Rectal smooth muscle tissue (tissue), 1 donor: ENCODE measurements around the gene PHLPP1.

Source experiments
- H3K27ac ChIP-seq: one replicate; pipeline ENCODE4 v1.7.0; 2013; ENCODE audit warnings: low read depth, low read length, inconsistent platforms
- H3K27me3 ChIP-seq: one replicate; pipeline ENCODE4 v1.7.0; 2013; ENCODE audit warnings: low read length; ENCODE audit not compliant: control insufficient read depth, insufficient read depth
- H3K36me3 ChIP-seq: one replicate; pipeline ENCODE4 v1.7.0; 2013; ENCODE audit warnings: low read length; ENCODE audit not compliant: control insufficient read depth, insufficient read depth
- H3K4me1 ChIP-seq: one replicate; pipeline ENCODE4 v1.7.0; 2013; ENCODE audit warnings: low read length; ENCODE audit not compliant: control insufficient read depth, insufficient read depth
- H3K4me3 ChIP-seq: one replicate; pipeline ENCODE4 v1.7.0; 2013; ENCODE audit warnings: low read length
- H3K9ac ChIP-seq: one replicate; pipeline ENCODE4 v1.7.0; 2013; ENCODE audit warnings: low read length

The PHLPP1 gene

GRCh38 chr18:62880034-62880433 is 164.7 kb downstream of the PHLPP1 start:
- Histone ChIP-seq H3K27ac (no peak overlapping the region), H3K4me3 (no peak overlapping the region), H3K4me1 (no peaks in the 10 kb centered on the region), H3K9ac (no peak overlapping the region), H3K27me3 (no peaks in the 10 kb centered on the region), H3K36me3 (no peaks in the 10 kb centered on the region)

DNA sequence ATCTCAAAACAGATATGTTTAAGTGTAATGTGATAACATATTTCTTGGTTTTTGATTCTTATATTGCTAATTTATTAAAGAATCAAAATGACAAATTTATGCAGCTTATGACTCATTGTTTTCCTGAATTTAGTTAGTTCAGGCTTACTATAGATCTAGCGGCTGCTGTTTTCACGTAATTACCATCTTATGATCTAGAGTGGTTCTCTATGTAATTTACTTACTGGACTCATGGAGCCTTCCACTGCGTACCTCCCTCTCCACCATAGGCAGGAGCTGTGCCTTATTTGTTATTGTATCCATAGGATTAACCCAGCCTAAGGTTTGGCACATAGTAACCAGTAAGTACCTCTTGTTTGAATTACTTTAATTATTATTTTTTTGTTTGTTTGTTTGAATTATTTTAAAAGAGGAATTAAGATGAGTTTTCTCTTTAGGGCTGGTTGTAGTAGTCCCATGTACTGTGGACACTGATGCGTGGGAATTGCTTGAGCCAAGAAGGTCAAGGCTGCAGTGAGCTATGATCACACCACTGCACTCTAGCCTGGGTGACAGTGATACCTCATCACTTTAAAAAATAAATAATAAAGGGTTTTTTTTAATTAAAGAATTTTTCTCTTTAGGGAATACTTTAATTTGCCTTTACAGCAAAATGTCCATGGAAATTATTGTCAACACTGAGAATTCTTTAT is 165.5 kb downstream of the PHLPP1 start:
- no peak overlapping the region for H3K4me3 ChIP-seq
- H3K4me1 ChIP-seq, result no peaks in the 10 kb centered on the region
- H3K27ac ChIP-seq, result no peak overlapping the region
- H3K9ac ChIP-seq, result no peak overlapping the region
- no peaks in the 10 kb centered on the region for H3K36me3 ChIP-seq
- H3K27me3 ChIP-seq, result no peaks in the 10 kb centered on the region

- Histone ChIP-seq H3K4me1 (no peaks in the 10 kb centered on the region), H3K27me3 (no peaks in the 10 kb centered on the region), H3K9ac (no peak overlapping the region), H3K27ac (no peak overlapping the region), H3K36me3 (no peaks in the 10 kb centered on the region), H3K4me3 (no peak overlapping the region)
Observed at GRCh38 chr18:62881509-62882016, 166.2 kb downstream of the PHLPP1 start.

DNA sequence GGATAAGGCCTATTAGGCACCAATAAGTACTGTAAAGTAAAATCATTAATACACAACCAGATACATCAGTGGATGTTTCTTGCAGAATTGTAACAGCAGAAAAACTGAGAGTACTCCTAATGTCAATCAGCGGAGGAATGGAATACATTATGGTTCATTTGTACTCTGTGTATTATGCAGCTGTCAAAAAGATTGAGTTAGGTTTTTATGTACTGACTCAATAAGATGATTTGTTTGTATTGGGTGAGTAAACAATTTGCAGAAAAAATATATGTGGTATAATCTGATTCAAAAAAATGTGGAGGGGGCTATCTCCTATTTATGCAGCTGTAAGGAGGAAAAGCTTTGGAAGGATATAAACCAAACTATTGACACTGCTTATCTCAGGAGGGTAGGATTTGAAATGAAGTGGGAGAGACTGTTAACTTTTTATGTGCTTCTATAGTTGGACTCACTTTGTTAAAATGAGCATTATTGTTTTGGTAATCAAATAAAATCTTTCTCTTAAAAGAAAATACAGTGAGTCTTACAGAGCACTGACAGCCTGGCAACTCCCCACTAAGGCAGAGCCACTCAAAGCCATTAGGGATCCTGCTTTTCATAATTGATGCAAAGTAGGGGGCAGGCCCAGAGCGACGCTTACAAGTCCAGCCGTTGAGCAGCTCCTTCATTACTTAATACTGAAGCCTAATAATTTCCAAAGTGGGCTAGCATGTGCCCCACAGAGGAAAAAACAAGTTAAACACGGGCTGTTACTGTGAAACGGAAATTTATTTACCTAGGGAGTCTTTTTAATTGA is 168.8 kb downstream of the PHLPP1 start:
- no peak overlapping the region for H3K27ac ChIP-seq
- H3K4me3 ChIP-seq, result no peak overlapping the region
- no peaks in the 10 kb centered on the region for H3K4me1 ChIP-seq
- H3K27me3 ChIP-seq, result no peaks in the 10 kb centered on the region
- H3K9ac ChIP-seq, result no peak overlapping the region
- H3K36me3 ChIP-seq, result no peaks in the 10 kb centered on the region

DNA sequence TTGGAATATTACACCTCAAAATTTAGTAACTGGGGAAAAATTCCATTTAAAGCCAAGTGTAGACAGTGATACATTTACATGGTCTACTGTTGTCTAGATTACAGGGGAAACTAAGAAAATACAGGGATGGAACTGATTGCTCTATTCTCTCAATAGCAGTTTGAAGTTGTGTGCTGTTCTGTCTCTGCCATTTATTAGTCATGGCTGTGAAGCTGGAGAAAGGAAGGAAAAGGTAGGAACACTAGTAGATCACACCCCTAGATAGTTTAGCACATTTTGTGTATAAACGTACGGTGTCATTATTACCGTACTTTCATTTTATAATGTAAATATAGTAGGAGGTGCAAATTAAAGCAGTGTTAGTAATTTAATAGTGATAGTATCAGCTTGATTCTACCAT is 170.5 kb downstream of the PHLPP1 start:
- no peaks in the 10 kb centered on the region for H3K27me3 ChIP-seq
- no peak overlapping the region for H3K4me3 ChIP-seq
- no peaks in the 10 kb centered on the region for H3K36me3 ChIP-seq
- H3K27ac ChIP-seq, result no peak overlapping the region
- no peaks in the 10 kb centered on the region for H3K4me1 ChIP-seq
- H3K9ac ChIP-seq, result no peak overlapping the region

DNA sequence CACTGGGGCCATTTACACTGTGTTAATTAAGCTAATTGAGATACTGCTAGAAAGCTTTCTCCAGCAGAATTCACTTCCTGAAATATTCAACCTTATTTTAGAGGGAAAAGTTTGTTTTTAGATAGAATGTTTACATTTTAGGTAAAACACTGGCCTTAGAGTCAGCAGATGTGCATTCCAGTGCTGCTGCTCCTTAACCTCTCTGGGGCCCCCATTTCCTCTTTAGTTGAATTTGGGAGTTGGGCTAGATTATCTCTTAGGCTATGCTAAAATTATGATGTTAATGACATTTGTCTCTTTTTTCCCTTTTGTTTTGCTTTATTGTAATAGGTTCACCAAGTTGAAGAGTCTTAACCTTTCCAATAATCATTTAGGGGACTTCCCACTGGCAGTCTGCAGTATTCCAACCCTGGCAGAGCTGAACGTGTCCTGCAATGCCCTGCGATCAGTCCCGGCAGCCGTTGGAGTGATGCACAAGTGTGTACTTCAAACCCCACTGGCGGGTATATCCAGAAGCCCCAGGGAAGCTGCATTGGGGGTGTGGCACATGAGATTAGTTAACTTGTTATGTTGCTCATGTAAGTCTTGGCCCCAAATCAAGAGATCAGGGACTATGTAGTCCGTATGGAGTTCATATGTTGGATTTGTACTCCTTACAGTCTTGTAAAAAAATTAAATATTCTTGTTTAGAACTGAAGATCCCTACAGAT is 179.5 kb downstream of the PHLPP1 start:
- Histone ChIP-seq H3K27ac (no peak overlapping the region), H3K9ac (no peak overlapping the region), H3K27me3 (no peaks in the 10 kb centered on the region), H3K36me3 (peaks cover 2% of the 10 kb centered on the region), H3K4me1 (no peaks in the 10 kb centered on the region), H3K4me3 (no peak overlapping the region)

- Histone ChIP-seq H3K4me1 (no peaks in the 10 kb centered on the region), H3K27ac (no peak overlapping the region), H3K4me3 (no peak overlapping the region), H3K27me3 (no peaks in the 10 kb centered on the region), H3K9ac (no peak overlapping the region), H3K36me3 (peaks cover 2% of the 10 kb centered on the region)
Observed at GRCh38 chr18:62897153-62897552, 181.8 kb downstream of the PHLPP1 start.

DNA sequence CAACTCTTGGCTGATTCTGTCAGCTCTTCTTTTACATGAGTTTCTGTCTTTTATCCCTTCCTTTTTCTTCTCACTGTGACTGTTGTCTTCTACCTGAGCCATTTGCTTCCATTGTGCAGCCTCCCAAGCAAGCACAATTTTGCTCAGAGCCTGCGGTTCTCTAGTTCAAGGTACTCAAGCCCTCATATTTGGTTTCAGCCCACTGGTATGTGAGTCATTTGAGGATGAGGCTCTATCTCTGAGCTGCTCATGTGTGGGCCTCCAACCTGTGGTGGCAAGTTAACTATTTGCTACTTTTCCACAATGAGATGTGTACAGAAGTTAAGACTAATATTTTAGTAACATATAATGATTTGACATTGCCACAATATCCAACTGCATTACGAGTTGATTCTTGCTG is 183.0 kb downstream of the PHLPP1 start:
- Histone ChIP-seq H3K36me3 (peaks cover 4% of the 10 kb centered on the region), H3K4me3 (no peak overlapping the region)

DNA sequence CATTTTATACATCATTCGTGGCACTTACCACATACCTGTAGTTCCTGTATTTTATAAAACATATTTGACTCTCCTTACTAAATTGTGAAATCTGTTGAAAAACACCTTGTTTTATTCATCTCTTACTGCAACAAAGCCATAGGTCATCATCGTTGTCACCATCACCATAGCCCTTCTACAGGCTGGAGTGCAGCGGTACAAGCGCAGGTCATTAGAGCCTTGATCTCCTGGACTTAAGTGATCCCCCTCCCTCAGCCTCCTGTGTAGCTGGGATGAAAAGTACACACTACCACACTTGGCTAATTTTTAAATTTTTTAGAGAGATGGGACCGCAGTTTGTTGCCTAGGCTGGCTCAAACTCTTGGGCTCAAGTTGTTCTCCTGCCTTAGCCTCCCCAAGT is 184.2 kb downstream of the PHLPP1 start:
- Histone ChIP-seq H3K9ac (no peak overlapping the region), H3K4me3 (no peak overlapping the region), H3K27ac (no peak overlapping the region), H3K4me1 (no peaks in the 10 kb centered on the region), H3K36me3 (peaks cover 4% of the 10 kb centered on the region), H3K27me3 (no peaks in the 10 kb centered on the region)

More for the DNA sequence above, 183.0 kb downstream of the PHLPP1 start:
- Histone ChIP-seq H3K4me1 (no peaks in the 10 kb centered on the region), H3K27ac (no peak overlapping the region), H3K9ac (no peak overlapping the region), H3K27me3 (no peaks in the 10 kb centered on the region)

DNA sequence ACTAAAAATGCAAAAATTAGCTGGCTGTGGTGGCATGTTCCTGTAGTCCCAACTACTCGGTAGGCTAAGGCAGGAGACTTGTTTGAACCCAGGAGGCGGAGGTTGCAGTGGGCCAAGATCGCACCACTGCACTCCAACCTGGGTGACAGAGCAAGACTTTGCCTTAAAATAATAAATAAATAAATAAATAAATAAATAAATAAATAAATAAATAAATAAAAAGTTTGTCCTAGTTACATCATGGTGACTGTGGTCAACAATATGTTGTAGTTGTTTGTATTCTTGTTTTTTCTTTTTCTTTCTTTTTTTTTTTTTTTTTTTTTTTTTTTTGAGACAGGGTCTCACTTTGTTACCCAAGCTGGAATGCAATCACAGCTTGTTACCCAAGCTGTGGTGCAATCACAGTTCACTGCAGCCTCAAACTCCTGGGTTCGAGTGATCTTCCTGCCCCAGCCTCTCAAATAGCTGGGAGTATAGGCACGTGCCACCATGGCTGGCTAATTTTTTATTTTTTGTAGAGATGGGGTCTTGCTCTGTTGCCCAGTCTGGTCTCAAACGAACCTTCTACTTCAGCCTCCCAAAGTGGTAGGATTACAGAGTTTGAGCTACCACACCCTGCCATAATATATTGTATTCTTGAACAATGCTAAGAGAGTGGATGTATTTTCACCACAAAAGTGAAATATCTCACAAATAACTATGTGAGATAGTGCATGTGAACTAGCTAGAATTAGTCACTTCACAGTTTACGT is 185.0 kb downstream of the PHLPP1 start:
- no peak overlapping the region for H3K4me3 ChIP-seq
- no peaks in the 10 kb centered on the region for H3K27me3 ChIP-seq
- no peak overlapping the region for H3K9ac ChIP-seq
- H3K4me1 ChIP-seq, result no peaks in the 10 kb centered on the region
- no peak overlapping the region for H3K27ac ChIP-seq
- peaks cover 4% of the 10 kb centered on the region for H3K36me3 ChIP-seq

DNA sequence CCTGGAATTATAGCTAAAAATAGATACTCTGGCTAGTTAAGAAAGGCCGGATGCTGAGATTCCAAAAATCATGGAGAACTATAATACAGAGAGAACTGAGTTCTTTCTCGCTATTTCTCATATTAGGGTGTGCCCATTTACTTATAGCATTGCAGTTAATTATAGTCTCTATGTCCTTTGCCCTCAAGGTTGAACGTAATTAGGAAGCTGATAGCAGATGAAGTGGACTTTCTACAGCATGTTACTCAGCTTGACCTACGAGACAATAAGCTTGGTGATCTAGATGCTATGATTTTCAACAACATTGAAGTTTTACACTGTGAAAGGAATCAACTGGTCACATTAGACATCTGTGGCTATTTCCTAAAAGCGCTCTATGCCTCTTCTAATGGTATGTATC is 187.4 kb downstream of the PHLPP1 start:
- Histone ChIP-seq H3K27me3 (no peaks in the 10 kb centered on the region), H3K36me3 (peaks cover 4% of the 10 kb centered on the region), H3K9ac (no peak overlapping the region), H3K4me3 (no peak overlapping the region), H3K27ac (no peak overlapping the region), H3K4me1 (no peaks in the 10 kb centered on the region)
